ENCODE results near the gene BRD7. TPM values are rescaled to one million over a fixed set of nuclear protein-coding genes. Genes with fewer than 3 reads are reported as not detected.

BRD7 gene
- total RNA-seq, 4 donors from 2014 or later = 33.0 to 49.9 (median 40.5) TPM

DNA sequence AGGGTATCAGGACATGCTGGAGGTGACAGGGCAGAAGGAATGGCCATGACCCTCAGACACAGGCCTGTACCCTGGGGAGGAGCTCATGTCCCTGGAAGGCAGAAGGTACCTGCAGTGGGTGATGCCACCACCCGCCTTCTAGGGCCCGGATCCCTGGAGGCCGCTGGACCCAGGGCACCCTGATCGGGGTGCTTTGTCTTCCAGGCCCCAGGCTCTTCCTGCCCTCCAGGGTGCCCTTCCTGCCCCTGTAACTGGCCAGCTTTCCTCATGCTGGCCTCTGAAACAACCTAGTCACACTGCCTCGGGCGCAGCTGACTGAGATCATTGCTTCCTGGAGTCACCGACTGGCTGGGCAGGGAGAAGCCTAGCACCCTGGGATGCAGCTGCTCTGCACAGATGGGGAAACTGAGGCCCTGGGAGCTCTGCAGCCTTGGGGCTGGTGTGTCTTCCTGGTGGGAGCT lies 96.6 kb downstream of the BRD7 start:
- TF ChIP-seq, protein P1, sequence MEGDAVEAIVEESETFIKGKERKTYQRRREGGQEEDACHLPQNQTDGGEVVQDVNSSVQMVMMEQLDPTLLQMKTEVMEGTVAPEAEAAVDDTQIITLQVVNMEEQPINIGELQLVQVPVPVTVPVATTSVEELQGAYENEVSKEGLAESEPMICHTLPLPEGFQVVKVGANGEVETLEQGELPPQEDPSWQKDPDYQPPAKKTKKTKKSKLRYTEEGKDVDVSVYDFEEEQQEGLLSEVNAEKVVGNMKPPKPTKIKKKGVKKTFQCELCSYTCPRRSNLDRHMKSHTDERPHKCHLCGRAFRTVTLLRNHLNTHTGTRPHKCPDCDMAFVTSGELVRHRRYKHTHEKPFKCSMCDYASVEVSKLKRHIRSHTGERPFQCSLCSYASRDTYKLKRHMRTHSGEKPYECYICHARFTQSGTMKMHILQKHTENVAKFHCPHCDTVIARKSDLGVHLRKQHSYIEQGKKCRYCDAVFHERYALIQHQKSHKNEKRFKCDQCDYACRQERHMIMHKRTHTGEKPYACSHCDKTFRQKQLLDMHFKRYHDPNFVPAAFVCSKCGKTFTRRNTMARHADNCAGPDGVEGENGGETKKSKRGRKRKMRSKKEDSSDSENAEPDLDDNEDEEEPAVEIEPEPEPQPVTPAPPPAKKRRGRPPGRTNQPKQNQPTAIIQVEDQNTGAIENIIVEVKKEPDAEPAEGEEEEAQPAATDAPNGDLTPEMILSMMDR (IDR thresholded peaks at IDR 0.05; ENCODE audit: low read depth) = no peak

DNA sequence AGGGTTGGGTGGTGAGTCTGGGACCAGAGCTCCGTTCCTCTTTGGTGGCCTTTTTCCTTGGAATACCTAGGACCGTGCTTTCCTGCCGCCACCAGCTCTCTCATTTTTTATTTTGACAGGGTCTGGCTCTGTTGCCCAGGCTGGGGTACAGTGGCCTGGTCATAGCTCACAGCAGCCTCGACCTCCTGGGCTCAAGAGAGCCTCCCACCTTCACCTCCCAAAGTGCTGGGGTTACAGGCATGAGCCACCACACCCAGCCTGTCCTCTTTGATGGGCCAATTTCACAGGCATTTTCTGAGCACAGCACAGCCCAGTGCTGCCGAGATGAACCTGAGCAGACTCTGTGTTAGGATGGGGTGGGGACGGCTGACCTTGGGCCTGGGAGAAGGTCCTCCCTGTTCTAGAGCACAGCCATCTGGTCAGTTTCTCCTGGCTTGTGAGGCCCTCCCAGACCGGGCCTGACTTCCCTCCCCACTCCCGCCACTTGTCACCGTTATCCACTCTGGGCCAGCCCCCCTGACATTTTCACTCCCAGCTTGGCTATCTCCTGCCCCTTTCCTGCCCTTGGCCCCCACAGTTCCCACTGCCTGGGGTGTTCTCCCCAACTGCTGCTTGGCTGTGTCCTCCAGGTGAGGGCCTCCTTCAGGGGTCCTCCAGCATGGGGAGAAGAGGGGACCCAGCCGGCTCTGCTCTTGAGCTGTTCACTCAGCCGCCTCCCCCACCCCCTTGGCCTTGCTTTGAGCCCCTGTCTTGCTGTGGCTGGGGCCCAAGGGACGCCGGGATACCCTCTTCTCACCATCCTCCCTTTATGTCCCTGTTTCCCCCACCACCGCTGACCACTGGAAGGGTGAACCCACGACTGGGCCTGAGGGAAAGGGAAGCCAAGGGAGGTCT lies 97.4 kb downstream of the BRD7 start:
- TF ChIP-seq, protein P1 (IDR thresholded peaks at IDR 0.05; ENCODE audit: low read depth) = no peak

DNA sequence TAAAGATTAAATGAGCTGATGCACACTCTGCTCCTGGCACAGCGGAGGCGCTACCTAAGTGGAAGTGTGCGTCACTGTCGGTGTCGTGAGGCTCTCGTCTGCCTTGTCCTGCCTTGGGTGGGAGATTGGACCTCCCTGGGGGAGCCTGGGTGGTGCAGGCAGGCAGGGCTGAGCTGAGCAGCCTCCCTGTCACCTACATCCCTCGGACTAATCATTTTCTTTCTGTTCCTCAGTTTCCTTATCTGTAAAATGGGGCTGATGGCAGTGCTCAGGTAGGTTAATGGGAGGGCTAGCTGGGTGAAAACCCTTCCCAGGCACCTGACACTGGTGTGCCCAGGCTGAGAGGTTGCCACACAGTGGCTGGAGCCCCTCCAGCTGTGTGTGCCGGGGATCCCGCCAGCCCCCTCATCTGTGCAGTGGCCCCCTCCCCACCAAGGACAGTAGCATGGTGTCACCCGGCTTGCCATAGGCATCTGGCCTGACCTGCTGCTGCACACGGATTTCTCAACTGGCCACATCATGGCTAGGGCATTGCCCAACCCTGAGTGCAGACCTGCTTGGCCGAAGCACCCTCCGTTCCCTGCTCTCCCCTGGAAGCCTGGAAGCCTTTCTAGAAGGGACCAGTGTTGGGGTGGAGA lies 98.2 kb downstream of the BRD7 start:
- TF ChIP-seq, protein P1 (IDR thresholded peaks at IDR 0.05; ENCODE audit: low read depth) = no peak

DNA sequence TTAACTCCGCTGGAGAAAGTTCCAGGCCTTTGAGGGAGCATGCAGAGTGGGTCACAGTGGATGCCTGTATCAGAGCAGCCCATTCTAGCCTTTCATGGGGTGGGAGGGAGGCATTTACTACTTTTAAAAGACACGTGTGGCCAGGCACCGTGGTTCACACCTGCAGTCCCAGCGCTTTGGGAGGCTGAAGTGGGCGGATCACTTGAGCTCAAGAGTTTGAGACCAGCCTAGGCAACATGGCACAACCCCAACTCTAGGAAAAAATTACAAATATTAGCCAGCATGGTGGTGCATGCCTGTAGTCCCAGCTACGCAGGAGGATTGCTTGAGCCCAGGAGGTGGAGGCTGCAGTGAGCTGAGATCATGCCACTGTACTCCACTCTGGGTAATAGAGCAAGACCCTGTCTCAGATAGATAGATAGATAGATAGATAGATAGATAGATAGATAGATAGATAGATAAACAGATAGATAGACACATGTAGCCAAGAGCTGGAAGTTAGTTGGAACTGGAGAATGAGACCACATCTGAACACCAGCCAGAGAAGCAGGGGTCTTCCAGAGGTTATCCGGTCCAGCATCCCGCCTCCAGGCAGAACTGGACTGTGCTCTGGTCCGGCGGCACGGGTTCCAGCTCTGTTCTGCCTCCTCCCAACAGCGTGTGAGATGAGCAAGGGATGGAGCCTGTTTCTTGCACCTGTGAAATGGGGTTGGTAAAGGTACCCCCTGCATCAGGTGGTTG lies 98.8 kb downstream of the BRD7 start:
- TF ChIP-seq, protein P1 (IDR thresholded peaks at IDR 0.05; ENCODE audit: low read depth) = no peak

DNA sequence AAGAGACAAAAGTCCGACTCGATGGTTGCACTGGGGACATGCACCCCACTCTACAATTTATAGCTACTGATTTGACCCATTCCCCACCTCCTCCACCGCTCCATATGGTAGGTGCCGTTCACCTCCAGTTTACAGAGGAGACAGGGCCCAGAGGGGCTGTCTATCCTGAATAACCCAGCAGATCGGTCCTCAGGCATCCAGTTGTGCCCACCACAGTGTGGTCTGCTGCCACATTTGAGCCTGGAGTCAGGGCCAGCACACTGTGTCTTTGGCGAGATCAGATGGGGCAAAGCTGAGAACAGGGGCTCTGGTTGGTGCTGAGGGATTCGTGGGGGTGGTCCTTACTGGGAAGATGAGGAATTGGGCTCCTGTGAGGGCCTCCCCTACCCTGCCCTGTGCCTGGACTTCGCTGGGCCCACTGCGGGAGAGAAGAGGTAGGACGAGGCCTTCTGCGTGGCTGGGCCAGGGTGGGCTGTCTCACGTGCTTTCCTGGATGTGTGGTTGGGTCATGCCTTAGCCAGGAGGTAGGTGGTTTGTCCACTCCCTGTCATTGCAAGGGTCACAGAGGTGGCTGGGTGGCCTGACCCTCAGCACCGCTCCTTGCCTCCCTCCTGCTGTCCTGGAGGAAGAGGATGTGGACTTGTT lies 99.6 kb downstream of the BRD7 start:
- TF ChIP-seq, protein P1 (IDR thresholded peaks at IDR 0.05; ENCODE audit: low read depth) = no peak

DNA sequence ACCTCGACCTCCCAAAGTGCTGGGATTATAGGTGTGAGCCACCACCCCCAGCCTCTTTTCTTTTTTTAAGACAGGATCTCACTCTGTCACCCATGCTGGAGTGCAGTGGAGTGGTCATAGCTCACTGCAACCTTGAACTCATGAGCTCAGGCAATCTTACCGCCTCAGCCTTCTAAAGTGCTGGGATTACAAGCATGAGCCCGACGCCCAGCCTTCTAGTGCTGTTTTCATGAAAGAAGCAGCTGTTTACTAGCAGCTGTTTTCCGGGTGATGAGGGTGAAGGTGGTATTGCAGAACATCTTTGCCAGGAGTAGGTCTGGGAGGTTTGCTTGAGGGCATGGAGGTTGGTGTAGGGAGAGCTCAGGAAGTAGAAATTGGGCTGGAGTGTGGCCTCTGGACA lies 100.4 kb downstream of the BRD7 start:
- TF ChIP-seq, protein P1 (IDR thresholded peaks at IDR 0.05; ENCODE audit: low read depth) = no peak
